ENCODE results near the gene PEMT. TPM values are rescaled to one million over a fixed set of nuclear protein-coding genes. Genes with fewer than 3 reads are reported as not detected.

PEMT gene
- total and polyA plus RNA-seq, 5 experiments from 2014 or later, result 15.2 to 31.3 (median 27.5) TPM

DNA sequence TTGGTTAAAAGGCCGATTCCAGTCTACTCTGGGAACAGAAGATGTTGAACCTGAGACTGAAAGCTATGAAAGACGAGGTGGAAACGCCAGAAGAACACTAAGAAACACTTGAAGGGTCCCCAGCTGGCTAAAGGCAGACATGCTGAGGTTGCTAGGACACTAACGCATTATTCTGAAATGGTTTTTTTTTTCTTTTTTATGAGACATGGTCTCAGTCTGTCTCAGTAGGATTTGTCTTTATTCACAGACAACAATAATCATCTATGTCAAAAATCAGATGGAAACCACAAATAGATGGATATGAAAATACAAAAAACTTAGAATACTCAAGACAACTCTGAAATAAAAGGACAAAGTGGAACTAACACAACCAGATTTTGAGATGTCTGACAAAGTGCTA, 60.4 kb downstream of the PEMT start:
- Mint-ChIP-seq H3K9me3 (no peaks in the 10 kb centered on the region), H3K36me3 (no peaks in the 10 kb centered on the region), H3K27me3 (no peaks in the 10 kb centered on the region), H3K4me3 (no peak overlapping the region), H3K4me1 (peaks cover 0 to 2% (median 0%) of the 10 kb centered on the region in 4 donors), H3K27ac (no peak overlapping the region)
- POLR2A ChIA-PET, result no interaction called here
- DNase-seq, result no peak
- ATAC-seq, result no peak

DNA sequence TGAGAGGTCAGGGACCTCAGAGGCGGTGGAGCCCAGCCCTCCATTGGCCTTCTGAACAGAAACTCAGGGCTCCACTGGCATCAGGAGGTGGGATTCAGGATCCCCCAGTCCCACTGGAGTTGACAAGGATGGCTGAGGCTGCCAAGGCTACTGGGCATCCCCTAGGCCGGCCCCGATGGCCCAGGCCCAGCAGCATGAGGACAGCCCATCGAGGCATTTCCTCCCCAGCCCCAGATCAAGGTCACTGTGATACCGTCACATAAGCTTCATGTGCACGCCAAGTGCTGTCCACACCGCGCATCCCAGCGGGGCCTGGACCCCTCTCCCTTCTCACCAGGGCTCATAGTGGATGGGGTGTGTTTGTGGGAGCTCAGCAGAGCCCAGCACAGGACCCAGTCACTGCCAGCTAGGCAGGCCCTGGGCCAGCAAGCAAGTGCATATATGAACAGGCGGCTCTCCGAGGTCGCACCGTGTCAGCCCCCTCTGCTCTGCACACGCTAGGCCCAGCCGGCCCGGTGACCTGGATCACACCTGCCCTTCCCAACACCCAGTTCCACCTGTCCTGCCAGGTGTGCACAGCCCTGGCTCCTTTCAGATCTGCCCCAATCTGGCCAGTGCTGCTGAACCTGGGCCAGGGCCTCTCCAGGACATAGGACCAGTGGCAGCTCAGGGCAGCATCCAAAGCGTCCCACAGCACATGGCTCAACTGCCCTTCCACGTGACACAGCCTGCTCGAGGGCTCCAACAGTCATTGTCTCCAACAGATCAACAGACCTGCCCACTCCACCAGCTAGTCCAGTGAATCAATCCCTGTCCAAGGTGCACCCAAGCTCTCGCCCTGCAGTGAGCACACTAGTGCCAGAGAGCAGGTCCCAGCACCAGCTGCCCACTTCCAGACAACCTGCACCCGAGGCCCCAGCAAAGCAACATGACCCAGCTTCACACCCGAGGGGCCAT, 62.5 kb downstream of the PEMT start:
- Mint-ChIP-seq H3K4me3 (no peak overlapping the region), H3K9me3 (no peaks in the 10 kb centered on the region), H3K4me1 (peaks cover 0 to 4% (median under 1%) of the 10 kb centered on the region in 4 donors), H3K36me3 (no peaks in the 10 kb centered on the region), H3K27ac (peak overlapping the region in 1 of 10 donors; percentile 27), H3K27me3 (no peaks in the 10 kb centered on the region)
- POLR2A ChIA-PET, result interaction anchor here (0.6 kb wide), 1 partner anchor 94 kb away, joined by 4 read pairs; no protein-coding TSS in a partner anchor
- DNase-seq, result peak in 1 of 10 donors; percentile 43
- no peak for ATAC-seq

GRCh38 chr17:17527956-17528500, 63.5 kb downstream of the PEMT start:
- Mint-ChIP-seq H3K36me3 (no peaks in the 10 kb centered on the region), H3K27me3 (no peaks in the 10 kb centered on the region), H3K27ac (peak overlapping the region in 1 of 10 donors; percentile 32), H3K9me3 (no peaks in the 10 kb centered on the region), H3K4me3 (no peak overlapping the region), H3K4me1 (peaks cover 0 to 3% (median under 1%) of the 10 kb centered on the region in 4 donors)
- POLR2A ChIA-PET, result interaction anchor here (0.6 kb wide), 1 partner anchor 95 kb away, joined by 4 read pairs; no protein-coding TSS in a partner anchor
- DNase-seq (peak in 1 of 10 donors; percentile 57), ATAC-seq (no peak)

GRCh38 chr17:17527534-17527933, 64.0 kb downstream of the PEMT start:
- no peaks in the 10 kb centered on the region for H3K9me3 Mint-ChIP-seq
- H3K36me3 Mint-ChIP-seq, result no peaks in the 10 kb centered on the region
- peaks cover 0 to 3% (median under 1%) of the 10 kb centered on the region in 4 donors for H3K4me1 Mint-ChIP-seq
- no peak overlapping the region for H3K27ac Mint-ChIP-seq
- POLR2A ChIA-PET, result no interaction called here
- ATAC-seq, result no peak
- DNase-seq, result no peak
- H3K4me3 Mint-ChIP-seq, result no peak overlapping the region
- H3K27me3 Mint-ChIP-seq, result no peaks in the 10 kb centered on the region

- no peaks in the 10 kb centered on the region for H3K36me3 Mint-ChIP-seq
- no peak overlapping the region for H3K27ac Mint-ChIP-seq
- no peaks in the 10 kb centered on the region for H3K27me3 Mint-ChIP-seq
- peaks cover 0 to 3% (median under 1%) of the 10 kb centered on the region in 4 donors for H3K4me1 Mint-ChIP-seq
- no peak for ATAC-seq
- no peak for DNase-seq
- H3K9me3 Mint-ChIP-seq, result no peaks in the 10 kb centered on the region
- POLR2A ChIA-PET, result interaction anchor here (0.6 to 0.7 kb wide), 2 partner anchors 51 to 78 kb away, joined by 3 read pairs; no protein-coding TSS in a partner anchor
- no peak overlapping the region for H3K4me3 Mint-ChIP-seq
These were observed 65.1 kb downstream of the PEMT start for GRCh38 chr17:17526369-17526768.

DNA sequence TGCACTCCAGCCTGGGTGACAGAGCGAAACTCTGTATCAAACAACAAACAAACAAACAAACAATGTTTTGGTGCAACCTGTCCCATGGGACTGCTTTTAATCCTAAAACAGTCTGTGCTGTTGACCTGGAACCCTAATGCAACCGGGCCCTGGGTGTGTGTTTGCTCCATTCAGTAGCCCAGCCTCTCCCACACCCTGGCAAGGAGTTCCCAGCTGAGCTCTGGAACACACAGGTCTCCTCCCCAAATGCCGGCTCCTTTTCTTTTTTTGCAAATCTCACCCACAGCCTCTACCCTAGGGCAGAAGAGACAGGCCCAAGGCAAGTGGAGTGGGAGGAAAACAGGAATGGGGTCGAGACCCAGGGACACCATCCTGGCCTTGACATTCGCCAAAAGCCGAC, 65.6 kb downstream of the PEMT start:
- Mint-ChIP-seq H3K27me3 (no peaks in the 10 kb centered on the region), H3K4me1 (peaks cover 0 to 3% (median under 1%) of the 10 kb centered on the region in 4 donors), H3K36me3 (no peaks in the 10 kb centered on the region), H3K27ac (no peak overlapping the region), H3K4me3 (no peak overlapping the region), H3K9me3 (no peaks in the 10 kb centered on the region)
- POLR2A ChIA-PET, result interaction anchor here (0.6 to 0.7 kb wide), 2 partner anchors 52 to 77 kb away, joined by 3 read pairs; no protein-coding TSS in a partner anchor
- no peak for ATAC-seq
- DNase-seq, result no peak

DNA sequence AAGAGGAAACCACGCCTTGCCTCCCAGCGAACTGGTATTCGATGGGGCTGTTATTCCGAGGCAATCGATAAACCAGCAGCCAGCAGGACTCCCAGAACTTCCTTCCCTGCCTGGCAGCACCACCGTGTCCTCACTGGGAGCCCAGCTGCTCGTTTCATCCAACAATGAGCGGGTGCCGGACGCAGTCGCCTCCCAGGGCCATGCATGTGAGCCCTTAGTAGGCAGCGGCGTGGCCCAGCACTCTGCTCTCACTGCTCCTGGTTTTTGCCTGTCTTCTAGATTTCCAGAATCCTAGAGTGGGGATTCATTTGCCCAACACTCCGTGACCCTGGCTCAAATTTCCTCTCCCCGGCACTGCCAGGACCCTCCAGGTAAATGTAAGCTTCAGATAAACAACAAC, 66.2 kb downstream of the PEMT start:
- peak overlapping the region in 1 of 10 donors; percentile 18 for H3K27ac Mint-ChIP-seq

DNA sequence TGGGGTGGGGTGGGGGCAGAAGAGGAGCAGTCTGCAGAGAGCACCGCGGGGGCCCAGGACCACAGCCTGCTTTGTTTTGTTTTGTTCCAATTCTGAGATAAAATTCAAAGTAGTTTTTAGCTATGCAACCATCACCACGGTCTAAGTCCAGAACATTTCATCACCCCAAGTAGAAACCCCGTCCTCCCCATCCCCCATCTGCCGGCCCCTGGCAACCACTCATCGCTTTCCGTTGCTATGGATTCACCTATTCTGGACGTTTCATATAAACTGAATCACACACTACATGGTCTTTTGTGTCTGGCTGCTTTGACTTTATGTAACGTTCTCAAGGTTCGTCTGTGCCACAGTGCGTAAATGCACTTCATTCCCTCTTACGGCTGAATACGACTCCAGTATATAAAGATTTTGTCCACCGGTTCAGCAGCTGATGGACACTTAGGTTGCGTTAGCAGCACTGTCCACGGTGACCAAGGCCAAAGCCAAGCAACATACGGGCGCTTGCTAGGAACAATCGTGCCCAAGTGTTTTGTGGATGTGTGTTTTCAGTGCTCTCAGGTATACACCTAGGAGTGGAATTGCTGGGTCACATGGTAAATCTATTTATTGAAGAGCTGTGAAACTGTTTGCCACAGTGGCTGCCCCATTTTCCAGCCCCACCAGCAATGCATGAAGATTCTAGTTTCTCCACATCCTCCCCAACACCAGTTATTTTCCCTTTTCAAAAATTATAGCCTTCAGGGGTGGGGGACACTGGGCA, 67.6 kb downstream of the PEMT start:
- ATAC-seq (no peak), DNase-seq (peak in 1 of 10 donors; percentile 52)
- no peaks in the 10 kb centered on the region for H3K36me3 Mint-ChIP-seq
- H3K27me3 Mint-ChIP-seq, result no peaks in the 10 kb centered on the region
- H3K4me3 Mint-ChIP-seq, result no peak overlapping the region
- peaks cover 0 to 3% (median under 1%) of the 10 kb centered on the region in 4 donors for H3K4me1 Mint-ChIP-seq
- POLR2A ChIA-PET, result no interaction called here
- no peaks in the 10 kb centered on the region for H3K9me3 Mint-ChIP-seq
- peak overlapping the region in 3 of 10 donors; percentile 57 to 72 (median 72) for H3K27ac Mint-ChIP-seq

More for the DNA sequence above, 66.2 kb downstream of the PEMT start:
- H3K36me3 Mint-ChIP-seq, result no peaks in the 10 kb centered on the region
- DNase-seq (peak in 1 of 10 donors; percentile 8), ATAC-seq (no peak)
- no peak overlapping the region for H3K4me3 Mint-ChIP-seq
- H3K4me1 Mint-ChIP-seq, result peaks cover 0 to 3% (median under 1%) of the 10 kb centered on the region in 4 donors
- no peaks in the 10 kb centered on the region for H3K9me3 Mint-ChIP-seq
- POLR2A ChIA-PET, result no interaction called here
- H3K27me3 Mint-ChIP-seq, result no peaks in the 10 kb centered on the region

- Mint-ChIP-seq H3K4me3 (no peak overlapping the region), H3K36me3 (no peaks in the 10 kb centered on the region), H3K4me1 (peaks cover 0 to 3% (median under 1%) of the 10 kb centered on the region in 4 donors), H3K27ac (no peak overlapping the region), H3K27me3 (no peaks in the 10 kb centered on the region), H3K9me3 (no peaks in the 10 kb centered on the region)
- ATAC-seq (no peak), DNase-seq (no peak)
- POLR2A ChIA-PET, result no interaction called here
These were observed 68.3 kb downstream of the PEMT start for GRCh38 chr17:17523001-17523730.

DNA sequence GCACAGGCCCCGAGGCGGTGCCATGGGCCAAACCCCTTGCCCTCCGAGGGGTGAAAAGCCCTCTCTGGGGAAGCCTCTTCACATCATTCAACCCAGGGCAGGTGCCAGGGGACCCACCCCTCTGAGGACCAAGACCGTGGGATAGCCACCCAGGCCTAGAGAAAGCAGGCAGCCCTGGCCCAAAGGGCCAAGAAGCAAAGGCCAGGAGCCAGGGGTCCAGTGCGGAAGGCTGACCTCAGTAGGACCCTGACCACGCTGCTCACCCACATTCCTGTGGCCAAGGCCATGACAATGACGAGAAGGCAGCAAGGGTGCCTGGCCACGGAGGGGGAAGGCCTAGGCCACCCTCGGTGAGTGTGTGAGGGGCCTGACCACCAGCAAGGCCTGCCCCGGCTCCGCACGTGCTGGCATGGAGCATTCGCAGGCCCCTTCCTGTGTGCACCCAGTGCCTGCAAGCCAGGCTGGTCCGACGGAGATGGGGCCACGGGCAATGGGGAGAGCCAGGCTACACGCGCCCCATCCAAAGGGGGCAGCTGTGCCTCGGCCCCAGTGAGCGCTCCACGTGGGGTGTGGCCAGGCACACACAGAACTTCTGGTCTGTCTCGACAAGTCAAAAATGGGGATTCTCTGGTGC, 70.8 kb downstream of the PEMT start:
- no peak overlapping the region for H3K4me3 Mint-ChIP-seq
- H3K27ac Mint-ChIP-seq, result no peak overlapping the region
- DNase-seq, result peak in 1 of 10 donors; percentile 53
- H3K27me3 Mint-ChIP-seq, result no peaks in the 10 kb centered on the region
- H3K9me3 Mint-ChIP-seq, result no peaks in the 10 kb centered on the region
- no peak for ATAC-seq
- POLR2A ChIA-PET, result no interaction called here
- peaks cover 0 to 3% (median 0%) of the 10 kb centered on the region in 3 donors for H3K36me3 Mint-ChIP-seq
- peaks cover 0 to 3% (median under 1%) of the 10 kb centered on the region in 4 donors for H3K4me1 Mint-ChIP-seq

DNA sequence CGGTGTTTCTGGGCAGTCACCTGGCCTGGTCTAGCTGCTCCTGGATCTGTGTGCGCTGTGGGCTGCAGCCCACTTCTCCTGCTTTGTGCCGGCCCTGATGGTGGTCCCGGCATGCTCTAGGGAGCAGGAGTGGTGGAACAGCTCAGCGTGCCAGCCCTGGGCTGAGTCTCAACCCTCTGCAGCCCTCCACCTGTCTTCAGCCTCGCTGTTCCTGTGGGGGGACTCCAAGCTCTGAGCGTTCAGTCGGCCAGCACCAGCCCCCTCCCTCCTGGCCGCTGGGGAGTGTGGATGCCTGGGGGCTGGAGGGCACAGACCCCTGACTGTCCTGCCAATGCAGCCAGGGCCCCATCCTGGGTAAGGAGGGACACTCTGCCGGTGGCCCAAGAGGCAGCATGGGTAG, 71.6 kb downstream of the PEMT start:
- H3K27ac Mint-ChIP-seq, result no peak overlapping the region
- peaks cover 0 to 3% (median 0%) of the 10 kb centered on the region in 3 donors for H3K36me3 Mint-ChIP-seq
- no peaks in the 10 kb centered on the region for H3K27me3 Mint-ChIP-seq
- POLR2A ChIA-PET, result no interaction called here
- H3K4me1 Mint-ChIP-seq, result peaks cover 0 to 2% (median 0%) of the 10 kb centered on the region in 4 donors
- DNase-seq, result no peak
- H3K9me3 Mint-ChIP-seq, result no peaks in the 10 kb centered on the region
- no peak overlapping the region for H3K4me3 Mint-ChIP-seq
- no peak for ATAC-seq

All from naive thymus-derived CD8-positive, alpha-beta T cell (primary cell).